ENCODE measurements around the gene RAI1. TPM values are rescaled to one million over a fixed set of nuclear protein-coding genes. Genes with fewer than 3 reads are reported as not detected.

RAI1 gene
- total and polyA plus RNA-seq, 2 of the 8 experiments (the other 6 are each of a cell fraction or from before 2014, with no cell fraction given), result 0.39 to 1.2 TPM

DNA sequence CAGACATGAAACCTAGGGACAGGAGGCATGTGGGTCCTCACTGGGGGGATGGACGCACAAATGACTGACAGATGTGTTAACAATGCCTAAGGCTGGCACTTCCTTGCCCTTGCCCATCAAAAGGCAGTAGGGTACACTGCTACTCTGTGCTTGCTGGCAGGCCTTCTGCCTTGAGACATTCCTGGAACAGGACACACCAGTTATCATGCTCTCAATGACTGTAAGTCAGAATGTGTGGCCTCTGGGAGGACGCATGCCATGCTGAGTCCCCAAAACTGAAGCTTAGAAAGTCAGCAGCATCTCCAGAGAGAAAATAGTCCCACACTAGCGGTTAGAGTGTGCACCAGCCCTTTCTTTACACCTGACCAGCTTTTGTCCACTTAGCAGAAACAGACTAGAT, 171.7 kb downstream of the RAI1 start:
- Histone ChIP-seq H2BK15ac (ENCODE audit: low read length) (no peak overlapping the region), H4K20me1 (replicated peaks in 1 of 2; ENCODE audit: control insufficient read depth in 1 of 2, insufficient read depth in 2 of 2, low read length in 2 of 2) (no peaks in the 10 kb centered on the region), H3K23ac (ENCODE audit: insufficient read length) (no peak overlapping the region), H3K56ac (replicated peaks; ENCODE audit: insufficient read length, low read depth, low read length) (no peak overlapping the region), H2BK120ac (replicated peaks; ENCODE audit: low read depth, low read length) (no peak overlapping the region), H3K36me3 (ENCODE audit: control insufficient read depth in 2 of 4, insufficient read depth in 4 of 4, low read length in 3 of 4) (no peaks in the 10 kb centered on the region), H3K4me1 (replicated peaks in 1 of 4; ENCODE audit: control insufficient read depth in 3 of 4, insufficient read depth in 4 of 4, low read length in 3 of 4) (peaks cover 0 to 21% (median 13%) of the 10 kb centered on the region in 4 experiments; a peak in 6 of 7 replicates), H2AK5ac (ENCODE audit: low read depth, low read length) (no peak overlapping the region; the same call in 1 of the 2 replicates), H3K27ac (ENCODE audit: low read depth, low read length) (no peak overlapping the region), H2BK20ac (ENCODE audit: low read length) (no peak overlapping the region), H3K79me2 (ENCODE audit: control insufficient read depth in 1 of 2, insufficient read depth in 2 of 2, low read length in 2 of 2) (no peaks in the 10 kb centered on the region), H3K18ac (ENCODE audit: extremely low read depth, low read length) (peak overlapping the region; percentile 40; the same call in 1 of the 2 replicates), H2BK12ac (ENCODE audit: low read depth, low read length) (peak overlapping the region; percentile 77; the same call in 1 of the 2 replicates), H3K27me3 (replicated peaks in 1 of 4; ENCODE audit: control insufficient read depth in 3 of 4, extremely low read depth in 1 of 4, insufficient read depth in 3 of 4, low read length in 3 of 4) (no peaks in the 10 kb centered on the region; a peak in 1 of 7 replicates), H4K8ac (ENCODE audit: extremely low read depth, insufficient read depth, low read length) (no peak overlapping the region), H3K4ac (replicated peaks; ENCODE audit: insufficient read length, low read depth, low read length) (no peak overlapping the region), H2BK5ac (ENCODE audit: low read depth, low read length) (no peak overlapping the region), H4K91ac (replicated peaks; ENCODE audit: insufficient read length, low read length) (no peak overlapping the region), H3K9ac (replicated peaks in 1 of 4; ENCODE audit: extremely low read depth in 1 of 4, low read depth in 3 of 4, low read length in 3 of 4) (no peak overlapping the region; a peak in 1 of 7 replicates), H3K23me2 (ENCODE audit: low read depth, low read length) (no peaks in the 10 kb centered on the region), H3K4me3 (ENCODE audit: extremely low read depth in 1 of 4, insufficient read depth in 2 of 4, low read depth in 3 of 4, low read length in 4 of 4) (no peak overlapping the region), H3K14ac (ENCODE audit: insufficient read length) (no peak overlapping the region), H2AFZ (ENCODE audit: low read length) (no peak overlapping the region), H4K5ac (ENCODE audit: insufficient read length, low read depth, low read length) (no peak overlapping the region), H3K9me3 (ENCODE audit: insufficient read depth in 2 of 2, low read depth in 1 of 2, low read length in 1 of 2) (no peaks in the 10 kb centered on the region), H3K79me1 (ENCODE audit: low read depth, low read length) (no peaks in the 10 kb centered on the region), H3K4me2 (ENCODE audit: insufficient read depth in 1 of 2, low read depth in 2 of 2, low read length in 2 of 2) (no peak overlapping the region)
- WGBS, 2 experiments (ENCODE audit: extremely low coverage in 1 of 2, insufficient coverage in 1 of 2, insufficient read length in 1 of 2, insufficient replicate concordance in 2 of 2, low coverage in 1 of 2, low lambda C conversion rate in 2 of 2, missing lambda C conversion rate in 1 of 2), result 97% methylated on average over 3 of the region's 3 CpGs; no CpG with 5 or more reads in 1 of the 2 experiments
- ChIA-PET POLR2A (ENCODE audit: partially characterized antibody) (interaction anchor here (12.1 kb wide), 1 partner anchor 13 kb away, joined by 122 read pairs; the partner anchor contains the start of gene SREBF1), CTCF (ENCODE audit: partially characterized antibody) (interaction anchor here (1.1 to 26.2 kb wide), 6 partner anchors 9 to 124 kb away, joined by 3 to 404 read pairs (median 6); no protein-coding TSS in a partner anchor)
- no peak for DNase-seq (ENCODE audit: low read depth in 1 of 2, low spot score in 2 of 2)
- FAIRE-seq, result no peak
- TF ChIP-seq BRCA1 (IDR thresholded peaks at IDR 0.05; ENCODE audit: low read depth, low read length) (no peak), JUND (IDR thresholded peaks at IDR 0.05; ENCODE audit: low read length) (no peak), BACH1 (IDR thresholded peaks at IDR 0.05; ENCODE audit: low read length) (no peak), RBBP5 (IDR thresholded peaks at IDR 0.05; ENCODE audit: borderline replicate concordance, low read depth, low read length) (no peak), RAD21 (IDR thresholded peaks at IDR 0.05 in 1 of 2, conservative IDR thresholded peaks at IDR 0.05 in 1 of 2; ENCODE audit: low read depth in 2 of 2, low read length in 2 of 2) (no peak), CBX5 (IDR thresholded peaks at IDR 0.05; ENCODE audit: low read depth, low read length) (no peak), BCL11A (IDR thresholded peaks at IDR 0.05; ENCODE audit: low read depth in 2 of 2, low read length in 2 of 2) (no peak), SUZ12 (IDR thresholded peaks at IDR 0.05; ENCODE audit: low read length) (no peak), SIX5 (IDR thresholded peaks at IDR 0.05; ENCODE audit: low read depth, low read length) (no peak), SRF (IDR thresholded peaks at IDR 0.05; ENCODE audit: low read depth, low read length) (no peak), CEBPB (IDR thresholded peaks at IDR 0.05; ENCODE audit: low read depth, low read length) (no peak), HDAC2 (IDR thresholded peaks at IDR 0.05; ENCODE audit: borderline replicate concordance in 1 of 2, low read depth in 2 of 2, low read length in 2 of 2) (no peak)
- TF ChIP-seq, protein P1, sequence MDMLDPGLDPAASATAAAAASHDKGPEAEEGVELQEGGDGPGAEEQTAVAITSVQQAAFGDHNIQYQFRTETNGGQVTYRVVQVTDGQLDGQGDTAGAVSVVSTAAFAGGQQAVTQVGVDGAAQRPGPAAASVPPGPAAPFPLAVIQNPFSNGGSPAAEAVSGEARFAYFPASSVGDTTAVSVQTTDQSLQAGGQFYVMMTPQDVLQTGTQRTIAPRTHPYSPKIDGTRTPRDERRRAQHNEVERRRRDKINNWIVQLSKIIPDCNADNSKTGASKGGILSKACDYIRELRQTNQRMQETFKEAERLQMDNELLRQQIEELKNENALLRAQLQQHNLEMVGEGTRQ (IDR thresholded peaks at IDR 0.05; ENCODE audit: low read length), result no peak

Data from H1 (cell line).